ENCODE measurements around the gene ANKH. TPM values are rescaled to one million over a fixed set of nuclear protein-coding genes. Genes with fewer than 3 reads are reported as not detected.

ANKH gene
- total RNA-seq, 1 experiment from 2014 or later, result 4.7 TPM

DNA sequence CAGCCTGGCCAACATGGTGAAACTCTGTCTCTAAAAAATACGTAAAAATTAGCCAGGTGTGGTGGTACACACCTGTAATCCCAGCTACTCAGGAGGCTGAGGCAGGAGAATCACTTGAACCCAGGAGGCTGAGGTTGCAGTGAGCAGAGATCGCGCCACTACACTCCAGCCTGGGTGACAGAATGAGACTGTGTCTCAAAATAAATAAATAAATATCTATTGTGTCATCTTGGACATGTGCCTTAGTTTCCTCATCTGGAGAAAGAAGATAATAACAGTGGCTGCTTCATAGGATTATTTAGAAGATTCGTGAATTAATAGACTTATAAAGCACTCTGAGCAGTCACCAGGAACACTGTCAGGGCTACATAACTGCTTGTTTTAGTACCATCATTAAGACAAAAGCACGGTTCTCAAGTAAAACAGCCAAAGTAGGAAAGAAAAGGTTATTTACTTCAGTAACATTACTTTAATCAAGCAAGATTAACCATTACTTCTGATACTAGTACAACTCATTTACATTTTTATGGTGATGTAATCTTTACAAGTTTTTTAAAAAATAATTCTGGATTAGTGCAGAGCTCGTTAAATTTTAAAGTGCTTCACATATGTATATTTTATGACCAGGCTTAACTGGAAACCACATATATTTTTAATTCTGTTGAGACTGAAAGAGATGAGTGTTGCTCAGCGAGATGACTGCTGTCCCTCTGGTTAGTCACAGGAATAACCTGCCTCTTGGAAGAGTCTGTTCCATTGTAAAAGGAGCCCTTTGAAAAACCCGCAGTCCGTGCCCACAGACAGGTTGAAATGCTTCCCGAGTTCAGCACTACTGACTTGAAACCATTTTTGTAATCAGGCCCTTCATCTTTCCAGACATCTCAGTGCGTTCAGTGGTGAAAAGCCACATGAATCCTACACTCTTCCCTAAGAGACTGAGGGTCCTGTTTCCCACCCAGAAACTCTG, 36.7 kb downstream of the ANKH start:
- Histone ChIP-seq H3K4me1 (no peaks in the 10 kb centered on the region), H3K27me3 (replicated peaks; ENCODE audit: control insufficient read depth, insufficient read depth, low read length) (no peaks in the 10 kb centered on the region), H3K9me3 (no peaks in the 10 kb centered on the region), H3K36me3 (ENCODE audit: control insufficient read depth, insufficient read depth, low read length) (no peaks in the 10 kb centered on the region), H3K4me3 (ENCODE audit: low read depth, low read length) (no peak overlapping the region)
- Mint-ChIP-seq H3K27ac (ENCODE audit: unreplicated experiment) (no peak overlapping the region), H3K36me3 (ENCODE audit: insufficient read depth, unreplicated experiment) (no peaks in the 10 kb centered on the region), H3K27me3 (ENCODE audit: insufficient read depth, unreplicated experiment) (no peaks in the 10 kb centered on the region), H3K4me1 (ENCODE audit: low read depth, unreplicated experiment) (no peaks in the 10 kb centered on the region), H3K9me3 (ENCODE audit: unreplicated experiment) (no peaks in the 10 kb centered on the region), H3K4me3 (ENCODE audit: unreplicated experiment) (no peak overlapping the region)
- intact Hi-C loops (cut with micrococcal nuclease; ENCODE audit: unreplicated experiment), result no loop called here
- POLR2A ChIA-PET, result no interaction called here
- no peak for DNase-seq
- CTCF ChIA-PET, result no interaction called here
- no TSS peak for BruUV-seq (replicated peaks)
- TF ChIP-seq, protein P1, sequence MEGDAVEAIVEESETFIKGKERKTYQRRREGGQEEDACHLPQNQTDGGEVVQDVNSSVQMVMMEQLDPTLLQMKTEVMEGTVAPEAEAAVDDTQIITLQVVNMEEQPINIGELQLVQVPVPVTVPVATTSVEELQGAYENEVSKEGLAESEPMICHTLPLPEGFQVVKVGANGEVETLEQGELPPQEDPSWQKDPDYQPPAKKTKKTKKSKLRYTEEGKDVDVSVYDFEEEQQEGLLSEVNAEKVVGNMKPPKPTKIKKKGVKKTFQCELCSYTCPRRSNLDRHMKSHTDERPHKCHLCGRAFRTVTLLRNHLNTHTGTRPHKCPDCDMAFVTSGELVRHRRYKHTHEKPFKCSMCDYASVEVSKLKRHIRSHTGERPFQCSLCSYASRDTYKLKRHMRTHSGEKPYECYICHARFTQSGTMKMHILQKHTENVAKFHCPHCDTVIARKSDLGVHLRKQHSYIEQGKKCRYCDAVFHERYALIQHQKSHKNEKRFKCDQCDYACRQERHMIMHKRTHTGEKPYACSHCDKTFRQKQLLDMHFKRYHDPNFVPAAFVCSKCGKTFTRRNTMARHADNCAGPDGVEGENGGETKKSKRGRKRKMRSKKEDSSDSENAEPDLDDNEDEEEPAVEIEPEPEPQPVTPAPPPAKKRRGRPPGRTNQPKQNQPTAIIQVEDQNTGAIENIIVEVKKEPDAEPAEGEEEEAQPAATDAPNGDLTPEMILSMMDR (IDR thresholded peaks at IDR 0.05; ENCODE audit: insufficient read depth in 1 of 2, low read depth in 1 of 2, low read length in 1 of 2, severe bottlenecking in 1 of 2, unreplicated experiment in 1 of 2), result no peak

DNA sequence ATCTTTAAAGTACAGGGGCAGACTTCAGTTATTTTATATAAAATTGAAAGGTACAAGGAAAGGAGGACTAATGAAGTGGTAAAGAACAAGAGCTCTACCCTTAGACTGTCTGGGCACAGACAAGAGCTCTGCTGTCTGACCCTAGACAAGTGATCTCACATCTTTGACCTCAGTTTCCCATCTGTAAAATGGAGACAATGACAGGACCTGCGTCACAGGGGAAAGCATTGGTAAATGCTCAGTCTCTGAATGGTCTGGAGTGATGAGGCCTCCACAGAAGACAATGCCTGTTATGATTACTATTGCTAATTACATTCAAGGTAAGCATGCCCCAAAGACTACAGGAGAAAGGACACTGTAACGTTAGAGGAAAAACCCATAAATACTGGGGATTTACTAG, 37.5 kb downstream of the ANKH start:
- intact Hi-C loops (cut with micrococcal nuclease; ENCODE audit: unreplicated experiment), result no loop called here
- H3K4me3 ChIP-seq (ENCODE audit: low read depth, low read length), result no peak overlapping the region
- Mint-ChIP-seq H3K4me3 (ENCODE audit: unreplicated experiment) (no peak overlapping the region), H3K36me3 (ENCODE audit: insufficient read depth, unreplicated experiment) (no peaks in the 10 kb centered on the region), H3K9me3 (ENCODE audit: unreplicated experiment) (no peaks in the 10 kb centered on the region), H3K27me3 (ENCODE audit: insufficient read depth, unreplicated experiment) (no peaks in the 10 kb centered on the region), H3K4me1 (ENCODE audit: low read depth, unreplicated experiment) (no peaks in the 10 kb centered on the region), H3K27ac (ENCODE audit: unreplicated experiment) (no peak overlapping the region)
- ChIA-PET POLR2A (no interaction called here), CTCF (no interaction called here)
- no TSS peak for BruUV-seq (replicated peaks)
- no peaks in the 10 kb centered on the region for H3K36me3 ChIP-seq (ENCODE audit: control insufficient read depth, insufficient read depth, low read length)
- TF ChIP-seq, protein P1 (IDR thresholded peaks at IDR 0.05; ENCODE audit: insufficient read depth in 1 of 2, low read depth in 1 of 2, low read length in 1 of 2, severe bottlenecking in 1 of 2, unreplicated experiment in 1 of 2), result no peak
- H3K9me3 ChIP-seq, result no peaks in the 10 kb centered on the region
- no peaks in the 10 kb centered on the region for H3K4me1 ChIP-seq
- H3K27me3 ChIP-seq (replicated peaks; ENCODE audit: control insufficient read depth, insufficient read depth, low read length), result no peaks in the 10 kb centered on the region
- DNase-seq, result no peak

DNA sequence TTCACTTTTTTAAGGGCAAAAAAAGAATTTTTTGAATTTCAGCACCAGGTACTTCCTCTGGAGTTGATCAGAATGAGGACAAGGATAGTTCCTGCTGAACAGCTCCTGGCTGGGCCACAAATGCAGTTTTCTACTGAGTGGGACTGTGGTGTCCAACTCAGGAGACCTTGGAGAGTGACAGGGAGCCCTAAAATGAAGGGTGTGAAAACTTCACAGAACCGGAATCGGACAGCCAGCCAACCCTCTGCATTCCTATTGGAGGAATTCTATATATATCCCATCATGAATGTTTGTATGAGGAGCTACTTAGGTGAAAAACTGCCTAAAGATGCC, 40.6 kb downstream of the ANKH start:
- intact Hi-C loops (cut with micrococcal nuclease; ENCODE audit: unreplicated experiment), result no loop called here
- no peaks in the 10 kb centered on the region for H3K9me3 Mint-ChIP-seq (ENCODE audit: unreplicated experiment)
- H3K27ac Mint-ChIP-seq (ENCODE audit: unreplicated experiment), result no peak overlapping the region
- H3K4me3 Mint-ChIP-seq (ENCODE audit: unreplicated experiment), result no peak overlapping the region
- Histone ChIP-seq H3K9me3 (no peaks in the 10 kb centered on the region), H3K4me3 (ENCODE audit: low read depth, low read length) (no peak overlapping the region), H3K27me3 (replicated peaks; ENCODE audit: control insufficient read depth, insufficient read depth, low read length) (no peaks in the 10 kb centered on the region), H3K4me1 (no peaks in the 10 kb centered on the region), H3K36me3 (ENCODE audit: control insufficient read depth, insufficient read depth, low read length) (no peaks in the 10 kb centered on the region)
- no TSS peak for BruUV-seq (replicated peaks)
- no peaks in the 10 kb centered on the region for H3K36me3 Mint-ChIP-seq (ENCODE audit: insufficient read depth, unreplicated experiment)
- TF ChIP-seq, protein P1 (IDR thresholded peaks at IDR 0.05; ENCODE audit: insufficient read depth in 1 of 2, low read depth in 1 of 2, low read length in 1 of 2, severe bottlenecking in 1 of 2, unreplicated experiment in 1 of 2), result no peak
- DNase-seq, result no peak
- no peaks in the 10 kb centered on the region for H3K27me3 Mint-ChIP-seq (ENCODE audit: insufficient read depth, unreplicated experiment)
- ChIA-PET POLR2A (no interaction called here), CTCF (interaction anchor here (0.6 kb wide), 1 partner anchor 898 kb away, joined by 7 read pairs; no protein-coding TSS in a partner anchor)
- no peaks in the 10 kb centered on the region for H3K4me1 Mint-ChIP-seq (ENCODE audit: low read depth, unreplicated experiment)

Data from Caco-2 (cell line).